Activated gamma-delta T cell treated with anti-CD3 and anti-CD28 coated beads, Interleukin-2, amount 50 U/mL, for 16 hours (primary cell): ENCODE data around the gene NFIL3.

ENCODE experiments used
- DNase-seq: peaks from one replicate; pipeline ENCODE4 v3.0.0-alpha.2; 2020; ENCODE audit warnings: low read depth

The NFIL3 gene

DNA sequence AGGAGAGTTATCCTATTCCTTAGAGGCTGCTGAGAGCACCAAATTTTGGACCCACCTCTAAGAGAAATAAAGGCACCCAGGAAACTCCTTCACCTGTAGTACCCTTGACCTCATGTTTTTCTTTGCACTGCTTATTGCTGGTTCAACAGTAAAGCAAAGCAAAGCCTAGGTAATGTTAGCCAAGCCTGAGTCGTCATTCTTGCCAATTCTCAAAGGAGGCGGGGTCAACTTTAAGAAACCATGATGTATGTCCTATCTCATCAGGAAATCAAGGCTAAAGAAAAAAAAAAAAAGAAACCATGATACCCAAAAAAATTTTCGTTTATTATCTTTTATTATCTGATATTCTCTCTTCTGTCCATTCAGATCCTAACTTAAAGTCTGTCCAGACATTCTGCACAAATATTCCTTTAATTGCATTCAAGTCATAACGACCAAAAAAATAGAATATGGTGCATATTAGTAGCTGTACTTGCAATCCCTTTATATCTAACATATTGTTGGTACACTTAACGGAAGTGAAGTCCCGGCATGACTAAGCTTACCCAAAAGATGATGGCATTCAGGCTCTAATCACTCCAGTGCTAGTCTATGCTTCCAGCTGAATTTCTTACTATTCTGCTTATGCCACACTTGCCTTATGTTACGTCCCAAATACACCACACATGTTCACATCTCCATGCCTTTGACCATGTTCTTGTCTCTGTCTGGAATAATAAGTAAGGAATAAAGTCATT lies 63.7 kb downstream of the NFIL3 start:
- no peak for DNase-seq

DNA sequence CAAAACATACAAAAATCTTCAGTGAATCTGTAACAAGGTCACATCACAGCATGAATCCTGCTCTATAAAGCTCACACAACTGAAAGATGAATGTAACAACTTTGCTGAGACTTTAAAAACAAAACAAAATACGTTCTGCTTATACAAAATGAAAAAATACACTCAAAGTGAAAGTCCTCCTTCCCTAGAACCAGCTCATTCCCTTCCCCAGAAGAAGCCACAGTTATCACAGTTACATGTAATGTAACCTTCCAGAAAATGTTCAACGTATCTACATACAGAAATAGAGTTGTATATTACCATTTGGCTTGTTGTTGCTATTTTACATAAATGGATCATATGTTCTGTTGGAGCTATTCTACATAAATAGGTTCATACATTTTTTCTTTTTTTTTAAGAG lies 64.5 kb downstream of the NFIL3 start:
- DNase-seq: no peak
